Erythroblast (primary cell): ENCODE results near the gene PCBP3.

Experiments
- GATA1 ChIP-seq: IDR thresholded peaks from 2 replicates; pipeline ENCODE4 v1.6.1; 2011; ENCODE audit warnings: low read depth, mild to moderate bottlenecking, control low read depth, low read length, moderate library complexity
- POLR2A ChIP-seq: IDR thresholded peaks from 2 replicates; pipeline ENCODE4 v1.6.1; 2011; ENCODE audit warnings: mild to moderate bottlenecking, low read length

- TF ChIP-seq POLR2A (no peak), GATA1 (no peak)
Measured at GRCh38 chr21:45868488-45868887, 225.0 kb downstream of the PCBP3 start.
